ENCODE data around the gene PAXX. TPM values are rescaled to one million over a fixed set of nuclear protein-coding genes. Genes with fewer than 3 reads are reported as not detected.
A peak's percentile ranks its signal among the peaks of the same experiment; 100 is the strongest.

PAXX gene
- total and polyA plus RNA-seq, 4 donors = 27.8 to 192 (median 41.0) TPM

DNA sequence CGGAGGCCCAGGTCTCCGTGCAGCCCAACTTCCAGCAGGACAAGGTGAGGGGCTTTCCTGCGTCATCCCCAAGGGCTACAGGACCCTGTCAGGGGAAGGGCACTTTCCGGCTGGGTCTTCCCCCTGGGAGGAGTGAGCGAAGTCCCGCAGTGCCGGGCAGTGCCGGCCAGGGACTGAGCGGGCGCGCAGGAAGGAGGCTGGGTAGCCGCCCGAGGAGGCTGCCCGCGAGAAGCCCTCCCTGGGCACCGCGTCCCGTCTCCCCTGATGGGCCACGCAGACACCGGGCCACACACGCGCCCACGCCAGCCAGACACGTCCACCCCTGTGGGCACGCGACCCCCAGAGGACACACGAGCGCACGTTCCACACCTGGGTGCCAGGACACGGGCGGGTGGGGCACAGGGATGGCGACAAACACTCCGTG, 14.6 kb upstream of the PAXX start:
- peak overlapping the region in 1 of 2 donors; percentile 18 for H3K4me3 ChIP-seq (ENCODE audit: low read length in 2 of 2)
- no peaks in the 10 kb centered on the region for H3K9me3 ChIP-seq (ENCODE audit: control insufficient read depth, low read length)
- intact Hi-C loops (cut with DNase I) = no loop called here
- H3K36me3 ChIP-seq (ENCODE audit: control insufficient read depth in 1 of 2, insufficient read depth in 2 of 2, low read length in 1 of 2) = no peaks in the 10 kb centered on the region
- DNase-seq (no peak), ATAC-seq (ENCODE audit: low FRiP score) (no peak)
- WGBS, 2 donors = 13 to 14% methylated on average over 22 to 33 of the region's 33 CpGs
- no peaks in the 10 kb centered on the region for H3K4me1 ChIP-seq (ENCODE audit: control insufficient read depth in 1 of 2, insufficient read depth in 2 of 2, low read length in 2 of 2)
- H3K27ac ChIP-seq (ENCODE audit: low read depth in 1 of 2, low read length in 2 of 2) = no peak overlapping the region
- H3K27me3 ChIP-seq (ENCODE audit: control insufficient read depth in 1 of 2, insufficient read depth in 2 of 2, low read length in 1 of 2) = no peaks in the 10 kb centered on the region

- no peaks in the 10 kb centered on the region for H3K4me1 ChIP-seq (ENCODE audit: control insufficient read depth in 1 of 2, insufficient read depth in 2 of 2, low read length in 2 of 2)
- no peaks in the 10 kb centered on the region for H3K27me3 ChIP-seq (ENCODE audit: control insufficient read depth in 1 of 2, insufficient read depth in 2 of 2, low read length in 1 of 2)
- intact Hi-C loops (cut with DNase I) = no loop called here
- H3K4me3 ChIP-seq (ENCODE audit: low read length in 2 of 2) = peak overlapping the region in 1 of 2 donors; percentile 18
- H3K36me3 ChIP-seq (ENCODE audit: control insufficient read depth in 1 of 2, insufficient read depth in 2 of 2, low read length in 1 of 2) = no peaks in the 10 kb centered on the region
- H3K27ac ChIP-seq (ENCODE audit: low read depth in 1 of 2, low read length in 2 of 2) = no peak overlapping the region
- no peaks in the 10 kb centered on the region for H3K9me3 ChIP-seq (ENCODE audit: control insufficient read depth, low read length)
- peak; percentile 76 for ATAC-seq (ENCODE audit: low FRiP score)
- 2 to 4% methylated on average over 60 to 78 of the region's 78 CpGs for WGBS, 2 donors
- DNase-seq = peak; percentile 80 to 91
Observed at GRCh38 chr9:136978073-136978864, 14.0 kb upstream of the PAXX start.

GRCh38 chr9:136978865-136979544, 13.2 kb upstream of the PAXX start:
- H3K9me3 ChIP-seq (ENCODE audit: control insufficient read depth, low read length) = no peaks in the 10 kb centered on the region
- DNase-seq = peak in 1 of 2 donors; percentile 87
- 59 to 72% methylated on average over 24 to 41 of the region's 41 CpGs for WGBS, 2 donors
- H3K27ac ChIP-seq (ENCODE audit: low read depth in 1 of 2, low read length in 2 of 2) = no peak overlapping the region
- ATAC-seq (ENCODE audit: low FRiP score) = no peak
- intact Hi-C loops (cut with DNase I) = no loop called here
- no peaks in the 10 kb centered on the region for H3K36me3 ChIP-seq (ENCODE audit: control insufficient read depth in 1 of 2, insufficient read depth in 2 of 2, low read length in 1 of 2)
- no peaks in the 10 kb centered on the region for H3K27me3 ChIP-seq (ENCODE audit: control insufficient read depth in 1 of 2, insufficient read depth in 2 of 2, low read length in 1 of 2)
- H3K4me3 ChIP-seq (ENCODE audit: low read length in 2 of 2) = no peak overlapping the region
- H3K4me1 ChIP-seq (ENCODE audit: control insufficient read depth in 1 of 2, insufficient read depth in 2 of 2, low read length in 2 of 2) = no peaks in the 10 kb centered on the region

GRCh38 chr9:136979769-136980587, 12.2 kb upstream of the PAXX start:
- no peak for ATAC-seq (ENCODE audit: low FRiP score)
- DNase-seq = no peak
- no peak overlapping the region for H3K27ac ChIP-seq (ENCODE audit: low read depth in 1 of 2, low read length in 2 of 2)
- intact Hi-C loops (cut with DNase I) = no loop called here
- no peaks in the 10 kb centered on the region for H3K36me3 ChIP-seq (ENCODE audit: control insufficient read depth in 1 of 2, insufficient read depth in 2 of 2, low read length in 1 of 2)
- H3K4me3 ChIP-seq (ENCODE audit: low read length in 2 of 2) = no peak overlapping the region
- H3K4me1 ChIP-seq (ENCODE audit: control insufficient read depth in 1 of 2, insufficient read depth in 2 of 2, low read length in 2 of 2) = no peaks in the 10 kb centered on the region
- no peaks in the 10 kb centered on the region for H3K27me3 ChIP-seq (ENCODE audit: control insufficient read depth in 1 of 2, insufficient read depth in 2 of 2, low read length in 1 of 2)
- 91 to 92% methylated on average over 23 to 26 of the region's 26 CpGs for WGBS, 2 donors
- H3K9me3 ChIP-seq (ENCODE audit: control insufficient read depth, low read length) = no peaks in the 10 kb centered on the region

DNA sequence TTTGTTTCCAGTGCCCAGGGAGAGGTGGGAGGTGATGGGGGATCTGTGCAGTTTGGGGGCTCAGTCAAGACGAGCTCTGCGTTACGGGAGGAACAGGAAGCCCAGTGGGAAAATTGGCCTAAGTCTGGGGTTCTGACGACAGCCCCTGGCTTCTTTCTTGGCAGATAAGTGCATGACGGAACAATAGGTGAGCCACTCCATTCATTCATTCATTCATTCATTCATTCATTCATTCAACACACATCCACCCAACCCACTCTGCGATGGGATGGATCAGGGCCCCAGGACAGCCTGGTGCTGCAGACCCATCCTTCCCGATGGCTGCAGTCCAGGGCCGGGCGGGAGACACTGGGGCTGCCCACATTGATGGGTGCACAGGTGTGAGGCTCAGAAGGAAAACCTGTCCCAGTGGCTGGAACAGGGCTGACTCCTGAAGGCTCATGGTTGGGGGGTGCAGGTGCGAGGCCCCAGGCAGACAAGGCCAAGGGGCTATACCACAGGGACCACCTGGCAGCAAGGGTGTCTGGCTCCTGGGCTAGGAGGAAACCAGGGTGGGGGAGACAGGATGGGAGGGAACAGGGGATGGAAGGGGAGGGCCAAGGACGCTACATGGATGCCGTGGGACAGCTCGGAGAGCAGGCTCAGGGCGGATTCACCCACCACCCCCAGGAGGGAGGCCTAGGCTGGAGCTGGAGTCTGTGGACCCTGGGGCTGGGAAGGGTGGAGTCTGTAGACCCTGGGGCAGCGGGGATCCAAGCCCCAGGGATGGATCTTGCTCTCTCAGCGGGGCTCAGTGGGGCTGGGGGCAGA, 11.3 kb upstream of the PAXX start:
- H3K27ac ChIP-seq (ENCODE audit: low read depth in 1 of 2, low read length in 2 of 2) = no peak overlapping the region
- DNase-seq (no peak), ATAC-seq (ENCODE audit: low FRiP score) (no peak)
- no peaks in the 10 kb centered on the region for H3K36me3 ChIP-seq (ENCODE audit: control insufficient read depth in 1 of 2, insufficient read depth in 2 of 2, low read length in 1 of 2)
- intact Hi-C loops (cut with DNase I) = no loop called here
- no peaks in the 10 kb centered on the region for H3K4me1 ChIP-seq (ENCODE audit: control insufficient read depth in 1 of 2, insufficient read depth in 2 of 2, low read length in 2 of 2)
- no peak overlapping the region for H3K4me3 ChIP-seq (ENCODE audit: low read length in 2 of 2)
- 94 to 97% methylated on average over 16 of the region's 16 CpGs for WGBS, 2 donors
- H3K27me3 ChIP-seq (ENCODE audit: control insufficient read depth in 1 of 2, insufficient read depth in 2 of 2, low read length in 1 of 2) = no peaks in the 10 kb centered on the region
- no peaks in the 10 kb centered on the region for H3K9me3 ChIP-seq (ENCODE audit: control insufficient read depth, low read length)

DNA sequence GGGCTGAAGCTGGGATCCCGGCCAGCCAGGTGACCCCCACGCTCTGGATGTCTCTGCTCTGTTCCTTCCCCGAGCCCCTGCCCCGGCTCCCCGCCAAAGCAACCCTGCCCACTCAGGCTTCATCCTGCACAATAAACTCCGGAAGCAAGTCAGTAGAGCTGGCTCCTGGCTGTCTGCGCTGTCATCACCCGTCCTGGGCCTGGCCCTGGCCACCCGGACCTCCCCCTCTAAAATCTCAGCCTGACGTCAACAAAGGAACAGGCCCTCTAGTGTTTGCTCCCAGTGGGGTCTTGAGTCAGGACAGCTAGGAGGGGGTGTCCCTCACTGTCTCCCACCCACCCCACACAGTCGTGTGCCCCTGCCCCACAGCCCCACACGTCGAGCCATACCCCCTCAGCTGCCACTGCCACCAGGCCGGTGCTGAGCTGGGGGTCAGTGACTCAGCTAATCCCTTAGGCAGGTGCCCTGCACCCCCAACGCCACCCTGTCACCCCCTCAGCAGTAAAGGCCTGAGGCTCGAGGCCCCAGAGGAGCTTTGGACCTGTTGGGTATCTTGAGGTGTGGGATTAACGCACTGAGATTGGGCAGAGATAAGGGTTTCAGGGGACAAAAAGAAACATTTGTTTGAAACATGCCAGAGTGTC, 10.5 kb upstream of the PAXX start:
- 76 to 77% methylated on average over 17 of the region's 17 CpGs for WGBS, 2 donors
- Histone ChIP-seq H3K27me3 (ENCODE audit: control insufficient read depth in 1 of 2, insufficient read depth in 2 of 2, low read length in 1 of 2) (no peaks in the 10 kb centered on the region), H3K4me1 (ENCODE audit: control insufficient read depth in 1 of 2, insufficient read depth in 2 of 2, low read length in 2 of 2) (no peaks in the 10 kb centered on the region), H3K4me3 (ENCODE audit: low read length in 2 of 2) (no peak overlapping the region), H3K27ac (ENCODE audit: low read depth in 1 of 2, low read length in 2 of 2) (no peak overlapping the region), H3K9me3 (ENCODE audit: control insufficient read depth, low read length) (no peaks in the 10 kb centered on the region), H3K36me3 (ENCODE audit: control insufficient read depth in 1 of 2, insufficient read depth in 2 of 2, low read length in 1 of 2) (no peaks in the 10 kb centered on the region)
- intact Hi-C loops (cut with DNase I) = no loop called here
- DNase-seq (no peak), ATAC-seq (ENCODE audit: low FRiP score) (no peak)

DNA sequence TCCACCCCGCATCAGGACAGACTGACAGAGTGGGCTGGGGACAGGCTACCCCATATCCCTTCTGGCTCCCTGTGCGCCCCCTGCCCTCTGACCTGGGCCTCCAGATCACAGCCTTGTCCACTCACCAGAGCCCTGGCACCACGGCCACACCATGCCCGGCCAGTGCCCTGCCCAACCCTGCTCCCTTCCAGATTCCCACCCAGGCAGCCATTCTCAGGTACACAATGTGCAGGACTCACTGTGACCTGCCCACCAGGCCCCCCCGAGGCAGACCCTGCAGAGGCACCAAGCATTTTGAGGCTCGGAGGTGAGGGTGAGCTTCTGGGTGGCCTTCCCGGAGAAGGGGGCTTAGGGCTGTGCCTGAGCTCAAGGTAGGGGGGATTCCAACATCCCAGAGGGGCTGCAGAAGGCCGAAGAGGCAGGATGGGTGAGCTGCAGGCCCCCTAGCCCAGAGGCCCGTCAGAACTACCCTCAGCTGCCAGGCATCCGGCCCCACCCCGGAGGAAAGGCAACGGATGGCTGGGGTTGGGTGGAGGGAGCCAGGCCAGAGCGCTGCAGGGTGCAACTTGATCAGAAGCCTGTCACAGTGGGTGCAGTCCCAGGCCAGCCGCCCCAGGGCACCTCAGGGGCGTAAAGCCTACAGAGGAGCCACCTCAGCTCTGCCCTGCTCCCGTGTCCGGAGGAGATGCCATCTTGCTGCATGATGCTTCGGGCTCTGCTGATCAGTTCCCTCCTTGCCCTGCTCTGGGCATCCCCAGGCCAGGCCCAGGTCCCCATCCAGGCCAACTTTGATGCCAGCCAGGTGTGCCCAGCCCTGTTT, 9.8 kb upstream of the PAXX start, which contains the start of gene LCNL1:
LCNL1 (plus strand) TSS at position 762 of the 820 bp plus-strand sequence. CDS start 594 bp downstream, outside the sequence.
- H3K9me3 ChIP-seq (ENCODE audit: control insufficient read depth, low read length) = no peaks in the 10 kb centered on the region

More for the DNA sequence above, 9.8 kb upstream of the PAXX start, which contains the start of gene LCNL1:
- Histone ChIP-seq H3K27me3 (ENCODE audit: control insufficient read depth in 1 of 2, insufficient read depth in 2 of 2, low read length in 1 of 2) (no peaks in the 10 kb centered on the region), H3K4me3 (ENCODE audit: low read length in 2 of 2) (no peak within 1 kb of the TSS), H3K36me3 (ENCODE audit: control insufficient read depth in 1 of 2, insufficient read depth in 2 of 2, low read length in 1 of 2) (no peaks in the 10 kb centered on the region), H3K27ac (ENCODE audit: low read depth in 1 of 2, low read length in 2 of 2) (no peak within 1 kb of the TSS), H3K4me1 (ENCODE audit: control insufficient read depth in 1 of 2, insufficient read depth in 2 of 2, low read length in 2 of 2) (no peaks in the 10 kb centered on the region)
- intact Hi-C loops (cut with DNase I) = no loop called here
- ATAC-seq (ENCODE audit: low FRiP score) = no peak
- WGBS, 2 donors = 88% methylated on average over 18 of the region's 18 CpGs
- no peak for DNase-seq
